IMR-90 (cell line): ENCODE measurements around the gene RUFY2.

ENCODE experiments used
- CEBPB ChIP-seq: IDR thresholded peaks from 2 replicates; pipeline ENCODE4 v1.6.1; 2012; ENCODE audit warnings: low read depth, low read length, improper control_type of control experiment
- CTCF ChIP-seq: conservative IDR thresholded peaks from 2 replicates; pipeline ENCODE4 v1.5.1; 2012; ENCODE audit warnings: mild to moderate bottlenecking, low read depth, low read length, improper control_type of control experiment
- ELK1 ChIP-seq: fragments of 150-350 bp; IDR thresholded peaks from 2 replicates; pipeline ENCODE4 v1.6.1; 2016; ENCODE audit warnings: low read depth, mild to moderate bottlenecking, low read length, moderate library complexity, borderline replicate concordance
- NFE2L2 ChIP-seq: fragments of 150-350 bp; IDR thresholded peaks from 2 replicates; pipeline ENCODE4 v1.6.1; 2016; ENCODE audit warnings: low read depth, mild to moderate bottlenecking, low read length
- POLR2A ChIP-seq: IDR thresholded peaks from 2 replicates; pipeline ENCODE4 v1.6.1; 2012; ENCODE audit warnings: mild to moderate bottlenecking, low read depth, low read length
- RCOR1 ChIP-seq: IDR thresholded peaks from 2 replicates; pipeline ENCODE4 v1.6.1; 2012; ENCODE audit warnings: mild to moderate bottlenecking, low read length, improper control_type of control experiment; ENCODE audit not compliant: insufficient replicate concordance
- RFX5 ChIP-seq: IDR thresholded peaks from 2 replicates; pipeline ENCODE4 v1.8.0; 2012; ENCODE audit warnings: low read depth, mild to moderate bottlenecking, low read length, moderate library complexity
- SMC3 ChIP-seq: fragments of 150-350 bp; IDR thresholded peaks from 2 replicates; pipeline ENCODE4 v1.6.1; 2016; ENCODE audit warnings: low read depth, mild to moderate bottlenecking, antibody characterized with exemption, low read length, moderate library complexity
- USF2 ChIP-seq: fragments of 150-350 bp; IDR thresholded peaks from 2 replicates; pipeline ENCODE4 v1.6.1; 2017; ENCODE audit warnings: mild to moderate bottlenecking, antibody characterized with exemption, low read length, low read depth

- TF ChIP-seq CTCF (no peak), POLR2A (no peak), CEBPB (no peak), ELK1 (no peak), USF2 (no peak), SMC3 (no peak), RFX5 (no peak), NFE2L2 (no peak), RCOR1 (no peak)
These were observed 61.5 kb downstream of the RUFY2 start for GRCh38 chr10:68345621-68346020.
